SK-N-SH (cell line): ENCODE results near the gene PRKCD.

Experiments
- GABPA ChIP-seq: IDR thresholded peaks from 2 replicates; pipeline ENCODE4 v1.4.0; 2012; ENCODE audit warnings: low read depth, mild to moderate bottlenecking
- MXI1 ChIP-seq: IDR thresholded peaks from 2 replicates; pipeline ENCODE4 v1.6.1; 2012; ENCODE audit warnings: mild to moderate bottlenecking, low read depth, low read length, improper control_type of control experiment
- POLR2AphosphoS5 ChIP-seq: IDR thresholded peaks from 2 replicates; pipeline ENCODE4 v1.6.1; 2012; ENCODE audit warnings: low read depth, low read length
- RAD21 ChIP-seq: IDR thresholded peaks from 2 replicates; pipeline ENCODE4 v1.6.1; 2012; ENCODE audit warnings: mild to moderate bottlenecking, low read length
- RCOR1 ChIP-seq: fragments of 150-350 bp; IDR thresholded peaks from 2 replicates; pipeline ENCODE4 v1.6.1; 2017; ENCODE audit warnings: antibody characterized with exemption, low read length
- SIN3A ChIP-seq: IDR thresholded peaks from 2 replicates; pipeline ENCODE4 v1.6.1; 2012; ENCODE audit warnings: low read depth, mild to moderate bottlenecking, low read length, moderate library complexity, borderline replicate concordance
- SMC3 ChIP-seq: IDR thresholded peaks from 2 replicates; pipeline ENCODE4 v1.6.1; 2012; ENCODE audit warnings: low read depth, low read length, improper control_type of control experiment
- TCF12 ChIP-seq: IDR thresholded peaks from 2 replicates; pipeline ENCODE4 v1.4.0; 2012
- YY1 ChIP-seq: IDR thresholded peaks from 2 replicates; pipeline ENCODE4 v1.4.0; 2012; ENCODE audit warnings: low read depth, mild to moderate bottlenecking
- TF ChIP-seq, protein P1 (sequence below): IDR thresholded peaks from 2 replicates; pipeline ENCODE4 v1.6.1; 2012; ENCODE audit warnings: mild to moderate bottlenecking, low read depth, low read length, moderate library complexity
- TF ChIP-seq, protein P2 (sequence below): fragments of 200-600 bp; sonication (generic); IDR thresholded peaks from 2 replicates; pipeline ENCODE4 v1.6.1; 2017; ENCODE audit warnings: antibody characterized with exemption, mild to moderate bottlenecking, moderate library complexity
- TF ChIP-seq, protein P3 (sequence below): fragments of 150-350 bp; IDR thresholded peaks from 2 replicates; pipeline ENCODE4 v1.6.1; 2017; ENCODE audit warnings: antibody characterized with exemption, low read length, low read depth, borderline replicate concordance

DNA sequence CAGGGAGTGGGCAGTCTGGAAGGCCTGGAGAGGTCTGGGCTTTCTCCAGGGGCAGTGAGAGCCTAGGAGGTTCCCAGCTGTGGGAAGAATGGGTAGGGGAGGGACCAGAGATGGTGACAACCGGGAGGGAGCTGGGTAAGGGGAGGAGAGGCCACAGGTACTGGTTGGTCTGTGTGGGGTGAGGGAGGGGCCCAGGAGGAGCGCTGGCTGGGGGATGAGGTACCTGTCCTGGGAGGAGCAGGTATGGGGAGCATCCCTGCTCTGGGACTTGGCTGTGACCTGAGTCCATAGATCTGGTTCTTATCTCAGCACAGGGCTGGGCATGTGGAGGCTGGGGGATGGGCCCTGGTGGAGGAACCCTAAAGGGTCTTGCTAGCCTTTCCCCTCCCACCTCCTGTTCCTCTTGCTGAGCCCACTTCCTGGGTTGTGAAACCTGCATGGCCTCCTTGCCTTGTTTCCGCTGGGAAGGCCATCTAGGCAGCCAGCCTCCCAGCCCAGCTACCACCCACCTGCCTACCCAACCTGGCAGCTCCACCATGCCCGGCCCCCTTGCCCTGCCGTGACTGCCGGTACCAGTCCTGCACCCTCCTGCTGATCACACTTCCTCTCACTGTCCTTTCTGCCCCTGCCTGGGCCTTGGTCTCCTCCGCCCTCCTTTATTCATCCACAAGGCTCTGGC, 11.0 kb downstream of the PRKCD start:
- TF ChIP-seq SIN3A: no peak
- TF ChIP-seq, protein P1, sequence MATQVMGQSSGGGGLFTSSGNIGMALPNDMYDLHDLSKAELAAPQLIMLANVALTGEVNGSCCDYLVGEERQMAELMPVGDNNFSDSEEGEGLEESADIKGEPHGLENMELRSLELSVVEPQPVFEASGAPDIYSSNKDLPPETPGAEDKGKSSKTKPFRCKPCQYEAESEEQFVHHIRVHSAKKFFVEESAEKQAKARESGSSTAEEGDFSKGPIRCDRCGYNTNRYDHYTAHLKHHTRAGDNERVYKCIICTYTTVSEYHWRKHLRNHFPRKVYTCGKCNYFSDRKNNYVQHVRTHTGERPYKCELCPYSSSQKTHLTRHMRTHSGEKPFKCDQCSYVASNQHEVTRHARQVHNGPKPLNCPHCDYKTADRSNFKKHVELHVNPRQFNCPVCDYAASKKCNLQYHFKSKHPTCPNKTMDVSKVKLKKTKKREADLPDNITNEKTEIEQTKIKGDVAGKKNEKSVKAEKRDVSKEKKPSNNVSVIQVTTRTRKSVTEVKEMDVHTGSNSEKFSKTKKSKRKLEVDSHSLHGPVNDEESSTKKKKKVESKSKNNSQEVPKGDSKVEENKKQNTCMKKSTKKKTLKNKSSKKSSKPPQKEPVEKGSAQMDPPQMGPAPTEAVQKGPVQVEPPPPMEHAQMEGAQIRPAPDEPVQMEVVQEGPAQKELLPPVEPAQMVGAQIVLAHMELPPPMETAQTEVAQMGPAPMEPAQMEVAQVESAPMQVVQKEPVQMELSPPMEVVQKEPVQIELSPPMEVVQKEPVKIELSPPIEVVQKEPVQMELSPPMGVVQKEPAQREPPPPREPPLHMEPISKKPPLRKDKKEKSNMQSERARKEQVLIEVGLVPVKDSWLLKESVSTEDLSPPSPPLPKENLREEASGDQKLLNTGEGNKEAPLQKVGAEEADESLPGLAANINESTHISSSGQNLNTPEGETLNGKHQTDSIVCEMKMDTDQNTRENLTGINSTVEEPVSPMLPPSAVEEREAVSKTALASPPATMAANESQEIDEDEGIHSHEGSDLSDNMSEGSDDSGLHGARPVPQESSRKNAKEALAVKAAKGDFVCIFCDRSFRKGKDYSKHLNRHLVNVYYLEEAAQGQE: no peak
- TF ChIP-seq GABPA: no peak
- TF ChIP-seq, protein P2, sequence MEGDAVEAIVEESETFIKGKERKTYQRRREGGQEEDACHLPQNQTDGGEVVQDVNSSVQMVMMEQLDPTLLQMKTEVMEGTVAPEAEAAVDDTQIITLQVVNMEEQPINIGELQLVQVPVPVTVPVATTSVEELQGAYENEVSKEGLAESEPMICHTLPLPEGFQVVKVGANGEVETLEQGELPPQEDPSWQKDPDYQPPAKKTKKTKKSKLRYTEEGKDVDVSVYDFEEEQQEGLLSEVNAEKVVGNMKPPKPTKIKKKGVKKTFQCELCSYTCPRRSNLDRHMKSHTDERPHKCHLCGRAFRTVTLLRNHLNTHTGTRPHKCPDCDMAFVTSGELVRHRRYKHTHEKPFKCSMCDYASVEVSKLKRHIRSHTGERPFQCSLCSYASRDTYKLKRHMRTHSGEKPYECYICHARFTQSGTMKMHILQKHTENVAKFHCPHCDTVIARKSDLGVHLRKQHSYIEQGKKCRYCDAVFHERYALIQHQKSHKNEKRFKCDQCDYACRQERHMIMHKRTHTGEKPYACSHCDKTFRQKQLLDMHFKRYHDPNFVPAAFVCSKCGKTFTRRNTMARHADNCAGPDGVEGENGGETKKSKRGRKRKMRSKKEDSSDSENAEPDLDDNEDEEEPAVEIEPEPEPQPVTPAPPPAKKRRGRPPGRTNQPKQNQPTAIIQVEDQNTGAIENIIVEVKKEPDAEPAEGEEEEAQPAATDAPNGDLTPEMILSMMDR: no peak
- no peak for TF ChIP-seq MXI1
- TF ChIP-seq TCF12: no peak
- TF ChIP-seq RCOR1: no peak
- TF ChIP-seq RAD21: no peak
- no peak for TF ChIP-seq SMC3
- no peak for TF ChIP-seq YY1
- TF ChIP-seq, protein P3, sequence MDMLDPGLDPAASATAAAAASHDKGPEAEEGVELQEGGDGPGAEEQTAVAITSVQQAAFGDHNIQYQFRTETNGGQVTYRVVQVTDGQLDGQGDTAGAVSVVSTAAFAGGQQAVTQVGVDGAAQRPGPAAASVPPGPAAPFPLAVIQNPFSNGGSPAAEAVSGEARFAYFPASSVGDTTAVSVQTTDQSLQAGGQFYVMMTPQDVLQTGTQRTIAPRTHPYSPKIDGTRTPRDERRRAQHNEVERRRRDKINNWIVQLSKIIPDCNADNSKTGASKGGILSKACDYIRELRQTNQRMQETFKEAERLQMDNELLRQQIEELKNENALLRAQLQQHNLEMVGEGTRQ: no peak
- no peak for TF ChIP-seq POLR2AphosphoS5
